AG09309 (cell line): ENCODE results near the gene ALDH1A1.

ENCODE experiments used
- DNase-seq: peaks from one replicate; pipeline ENCODE4 v3.0.0-alpha.2; 2010; ENCODE audit warnings: low read depth
- H3K4me3 ChIP-seq: 2 replicates; pipeline ENCODE4 v1.5.1; 2011; ENCODE audit warnings: mild to moderate bottlenecking, low read depth, low read length, moderate library complexity; ENCODE audit not compliant: control insufficient read depth
- CTCF ChIP-seq: IDR thresholded peaks from 2 replicates; pipeline ENCODE4 v1.5.1; 2011; ENCODE audit warnings: mild to moderate bottlenecking, low read depth, low read length, inconsistent platforms; ENCODE audit not compliant: insufficient read depth, control insufficient read depth; ENCODE audit errors: missing control alignments

The ALDH1A1 gene

DNA sequence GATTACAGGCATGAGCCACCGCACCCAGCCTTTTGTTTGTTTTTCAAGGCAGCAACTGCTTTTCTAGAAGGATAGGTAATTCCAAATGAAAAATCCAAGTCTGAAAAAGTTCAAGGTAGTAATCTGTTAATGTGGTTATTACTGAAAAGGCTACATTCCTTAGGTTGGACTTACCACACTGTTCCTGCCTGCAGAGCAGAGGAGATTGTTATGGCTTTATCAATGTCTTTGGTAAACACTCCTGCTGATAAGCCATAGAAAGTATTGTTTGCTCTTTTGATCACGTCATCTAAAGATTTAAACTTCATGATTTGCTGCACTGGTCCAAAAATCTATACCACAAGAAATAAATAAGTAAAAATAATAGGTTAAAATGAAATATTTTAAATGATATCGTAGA lies 43.4 kb downstream of the ALDH1A1 start:
- no peak overlapping the region for H3K4me3 ChIP-seq
- no peak for DNase-seq
- TF ChIP-seq CTCF = no peak

GRCh38 chr9:72907421-72907820 lies 45.4 kb downstream of the ALDH1A1 start:
- no peak overlapping the region for H3K4me3 ChIP-seq
- no peak for DNase-seq
- no peak for TF ChIP-seq CTCF

DNA sequence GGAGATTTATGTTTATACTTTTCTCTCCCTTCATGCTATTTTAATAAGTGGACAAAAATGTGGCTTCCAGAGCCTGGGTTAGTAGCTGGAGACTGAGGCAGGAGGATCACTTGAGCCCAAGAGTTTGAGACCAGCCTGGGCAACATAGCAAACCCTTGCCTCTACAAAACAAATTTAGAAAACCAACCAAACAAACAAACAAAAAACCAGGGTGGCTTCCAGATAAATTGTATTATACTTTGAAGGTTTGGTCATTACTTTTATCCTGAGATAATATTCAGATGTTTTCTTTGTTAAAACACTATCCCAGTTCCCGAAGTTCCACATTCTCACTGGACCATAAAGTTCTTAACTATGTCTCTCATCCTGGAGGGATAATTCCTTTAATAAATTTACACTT lies 46.0 kb downstream of the ALDH1A1 start:
- no peak for DNase-seq
- no peak for TF ChIP-seq CTCF
- no peak overlapping the region for H3K4me3 ChIP-seq

- H3K4me3 ChIP-seq = no peak overlapping the region
- no peak for DNase-seq
- TF ChIP-seq CTCF = no peak
Measured at GRCh38 chr9:72905514-72906480, 47.1 kb downstream of the ALDH1A1 start.

GRCh38 chr9:72904267-72905093 lies 48.4 kb downstream of the ALDH1A1 start:
- H3K4me3 ChIP-seq = no peak overlapping the region
- no peak for DNase-seq
- TF ChIP-seq CTCF = no peak

DNA sequence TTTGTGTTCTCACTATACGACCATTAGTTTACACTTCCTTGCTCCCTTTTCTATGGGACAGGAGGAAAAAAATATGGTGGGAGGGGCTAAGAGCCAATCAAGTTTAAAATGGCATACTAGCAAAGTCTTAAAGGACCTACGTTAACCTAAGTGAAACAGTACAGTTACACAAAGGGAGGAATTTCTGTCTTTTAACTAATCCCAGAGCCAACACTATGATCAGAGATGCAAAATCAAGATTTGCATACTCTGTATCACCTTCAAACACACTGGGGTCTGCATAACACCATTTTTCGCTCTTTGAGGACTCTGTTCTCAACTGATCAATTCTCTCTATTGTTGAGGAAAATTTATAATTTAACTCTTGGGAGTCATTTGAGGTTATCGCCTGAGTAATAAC lies 49.8 kb downstream of the ALDH1A1 start:
- no peak for TF ChIP-seq CTCF
- DNase-seq = no peak
- no peak overlapping the region for H3K4me3 ChIP-seq
